GM11168 (cell line): ENCODE results near the gene SLFN12L.
"Not testable (repeated sequence)": the region's sequence is repeated elsewhere in the genome, so short reads cannot be mapped to it uniquely, and the experiment has no call there.

Experiments used
- in situ Hi-C: fragments of 300-500 bp; cut with MboI; formaldehyde crosslinking; loops from one replicate; pipeline ENCODE4 v1.12.0; 2022; ENCODE audit warnings: low sequenced_read_pairs; ENCODE audit not compliant: unreplicated experiment

SLFN12L gene

DNA sequence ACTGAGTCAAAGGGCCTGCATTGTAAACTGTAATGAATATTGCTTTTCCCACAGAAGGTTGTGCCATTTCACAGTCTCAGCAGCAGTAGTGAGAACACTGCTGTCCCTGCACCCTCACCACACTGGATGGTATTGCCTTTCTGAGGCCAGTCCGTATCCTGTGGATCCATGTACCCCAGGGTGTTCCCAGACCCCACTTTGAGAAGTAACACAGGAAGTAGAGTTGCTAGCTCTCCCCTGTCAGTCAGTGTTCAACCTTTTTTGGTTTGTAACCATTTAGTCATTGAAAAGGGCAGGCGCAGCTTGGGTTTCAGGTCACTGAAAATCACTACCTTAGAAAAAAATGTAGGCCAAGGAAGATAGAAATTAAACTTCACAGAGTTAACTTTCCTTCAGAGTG is 37.9 kb downstream of the SLFN12L start:
- in situ Hi-C loops, result no loop called here

GRCh38 chr17:35498448-35499178 is 38.9 kb downstream of the SLFN12L start:
- in situ Hi-C loops, result no loop called here

GRCh38 chr17:35496451-35497290 is 40.8 kb downstream of the SLFN12L start:
- in situ Hi-C loops, result no loop called here

DNA sequence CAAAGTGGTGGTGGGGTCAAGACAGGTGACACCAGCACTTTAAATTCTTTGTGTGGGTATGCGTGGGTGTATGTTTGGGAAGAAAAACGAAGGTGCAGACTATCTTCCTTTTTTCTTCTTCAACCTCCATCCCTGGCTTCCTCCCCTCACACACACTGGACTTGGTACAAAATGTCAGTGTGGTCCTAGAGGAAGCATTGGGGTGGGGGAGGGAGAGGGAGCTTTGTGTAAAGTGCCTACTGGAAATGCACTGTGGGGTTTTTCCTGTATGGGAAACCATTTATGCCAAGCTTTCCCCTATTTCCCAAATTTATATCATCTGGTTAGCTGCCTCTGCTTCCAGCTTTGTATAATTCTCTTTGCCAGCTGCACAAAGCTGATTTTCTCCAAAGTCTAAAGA is 44.4 kb downstream of the SLFN12L start:
- in situ Hi-C loops, result no loop called here

GRCh38 chr17:35491417-35491816 is 46.1 kb downstream of the SLFN12L start:
- in situ Hi-C loops, result no loop called here

- in situ Hi-C loops, result no loop called here
Observed at GRCh38 chr17:35489944-35490343, 47.5 kb downstream of the SLFN12L start.

GRCh38 chr17:35488991-35489390 is 48.5 kb downstream of the SLFN12L start:
- in situ Hi-C loops, result no loop called here

DNA sequence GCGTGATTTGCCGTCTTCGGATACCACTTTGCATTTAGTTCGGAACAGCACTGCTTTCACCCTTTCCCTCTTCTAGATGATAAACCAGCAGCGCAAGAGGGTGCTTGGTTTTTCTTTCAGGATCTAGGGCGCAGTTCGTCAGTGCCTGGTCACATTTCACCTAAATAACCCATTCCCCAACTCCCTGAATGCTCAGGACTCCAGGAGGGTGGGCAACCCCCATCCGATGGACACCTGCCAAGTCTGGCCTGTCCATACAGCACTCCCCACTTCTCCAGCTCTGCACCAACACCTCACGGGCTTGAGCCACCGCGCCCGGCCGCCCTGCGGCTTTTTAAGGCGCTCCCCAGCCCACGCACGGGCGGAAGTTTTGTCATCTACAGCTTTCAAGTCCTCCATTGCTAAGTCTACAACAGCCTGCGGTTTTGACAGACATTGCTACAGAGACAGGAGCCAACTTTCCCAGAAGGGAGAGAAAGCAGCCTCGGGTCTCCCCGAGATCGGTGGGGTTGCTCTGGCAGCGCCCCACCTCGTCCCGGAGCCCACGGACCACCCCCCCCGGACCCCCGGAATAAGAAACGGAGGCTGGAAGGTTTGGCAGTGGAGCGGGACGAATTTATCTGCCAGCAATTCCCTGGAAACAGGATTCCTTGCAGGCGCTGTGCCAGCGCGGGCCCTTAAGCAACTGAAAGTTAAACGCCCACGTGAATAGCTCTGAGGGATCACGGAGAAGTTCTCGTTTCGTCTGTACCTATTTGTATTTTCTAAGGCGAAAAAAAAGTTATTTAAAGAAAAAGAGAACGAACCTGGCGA is 50.4 kb downstream of the SLFN12L start:
- in situ Hi-C loops, result no loop called here

DNA sequence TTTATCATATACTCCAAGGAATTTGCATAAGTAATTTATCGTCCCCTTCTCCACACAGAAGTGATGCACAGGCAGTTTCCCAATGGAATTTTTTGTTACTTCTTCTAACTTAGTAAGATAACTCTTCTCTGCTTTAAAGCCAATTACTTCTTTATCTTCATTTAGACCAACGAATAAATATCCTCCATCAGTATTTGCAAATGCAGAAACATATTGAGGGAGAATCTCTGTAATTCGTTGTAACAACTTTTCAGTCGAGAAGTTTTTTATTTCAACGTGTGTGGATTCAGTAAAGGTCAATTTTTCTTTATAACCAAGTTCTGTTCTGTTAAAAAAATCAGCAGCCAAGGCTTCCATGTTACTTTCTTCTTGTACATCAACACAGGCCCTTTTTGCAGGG is 58.2 kb downstream of the SLFN12L start:
- in situ Hi-C loops, result no loop called here

DNA sequence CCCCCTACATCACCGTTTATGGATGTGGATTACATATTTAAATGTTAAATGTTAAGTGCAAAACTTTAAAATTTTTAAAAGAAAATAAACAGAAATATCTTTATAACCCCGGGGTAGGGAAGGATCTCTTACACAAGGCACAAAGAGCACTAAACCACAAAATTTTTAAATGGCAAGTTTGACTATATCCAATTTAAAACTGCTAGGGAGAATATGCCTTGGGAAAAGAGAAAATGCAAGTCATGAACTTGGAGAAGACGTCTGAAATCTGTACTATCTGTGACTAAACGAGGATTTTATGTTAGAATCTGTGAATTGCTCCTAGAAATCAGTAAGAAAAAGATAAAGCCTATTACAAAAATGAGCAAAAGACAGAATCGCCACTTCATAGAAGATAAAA is 60.2 kb downstream of the SLFN12L start:
- in situ Hi-C loops, result no loop called here

- in situ Hi-C loops, result no loop called here
Observed at GRCh38 chr17:35476283-35476820, 61.1 kb downstream of the SLFN12L start.

DNA sequence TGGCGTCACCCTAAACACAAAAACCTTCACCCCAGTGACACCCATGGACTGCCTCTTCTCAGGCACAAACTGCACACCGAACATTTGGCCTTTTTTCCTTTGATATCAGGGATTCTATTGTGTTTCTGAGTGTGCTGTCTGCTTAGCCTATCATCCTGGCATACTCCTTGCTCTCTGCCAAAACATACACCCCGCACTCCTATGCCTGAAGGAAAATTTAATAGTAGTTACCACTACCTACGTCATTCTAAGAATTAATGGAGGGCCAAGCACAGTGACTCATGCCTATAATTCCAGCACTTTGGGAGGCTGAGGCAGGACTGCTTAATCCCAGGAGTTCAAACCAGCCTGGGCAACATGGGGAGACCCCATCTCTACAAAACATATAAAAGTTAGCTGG is 69.0 kb downstream of the SLFN12L start:
- in situ Hi-C loops, result no loop called here

DNA sequence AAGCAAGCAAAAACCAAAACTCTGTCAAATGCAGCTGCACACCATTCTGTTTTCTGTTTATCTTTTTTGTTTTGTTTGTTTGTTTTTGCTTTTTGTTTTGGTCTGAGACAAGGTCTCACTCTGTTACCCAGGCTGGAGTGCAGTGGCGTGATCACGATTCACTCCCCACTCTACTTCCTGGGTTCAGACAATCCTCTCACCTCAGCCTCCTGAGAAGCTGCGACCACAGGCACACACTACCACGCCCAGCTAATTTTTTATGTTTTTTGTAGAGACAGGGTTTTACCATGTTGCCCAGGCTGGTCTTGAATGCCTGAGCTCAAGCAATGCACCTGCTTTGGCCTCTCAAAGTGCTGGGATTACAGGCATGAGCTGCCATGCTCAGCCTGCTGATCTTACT is 69.7 kb downstream of the SLFN12L start:
- in situ Hi-C loops, result no loop called here

- in situ Hi-C loops, result no loop called here
Observed at GRCh38 chr17:35460354-35460851, 77.1 kb downstream of the SLFN12L start.

- in situ Hi-C loops, result not testable (repeated sequence)
Observed at GRCh38 chr17:35454035-35454434, 83.4 kb downstream of the SLFN12L start.

GRCh38 chr17:35453171-35453570 is 84.3 kb downstream of the SLFN12L start:
- in situ Hi-C loops, result no loop called here

GRCh38 chr17:35449371-35449931 is 88.0 kb downstream of the SLFN12L start:
- in situ Hi-C loops, result no loop called here

- in situ Hi-C loops, result no loop called here
Observed at GRCh38 chr17:35448899-35449227, 88.6 kb downstream of the SLFN12L start.

GRCh38 chr17:35448214-35448898 is 89.1 kb downstream of the SLFN12L start, which contains the start of gene SLFN13:
Gene SLFN13, minus strand, starts transcription at chr17:35448766. Its CDS starts 3,086 bp downstream, at chr17:35445680.
- in situ Hi-C loops, result no loop called here
